Fibroblast of skin of back (primary cell): Measurements from ENCODE around the gene AOPEP.

Source experiments
- DNase-seq: peaks from one replicate; pipeline ENCODE4 v3.0.0-alpha.2; 2013

The AOPEP gene

GRCh38 chr9:95024097-95024671 is 297.7 kb downstream of the AOPEP start:
- DNase-seq = peak; percentile 42

DNA sequence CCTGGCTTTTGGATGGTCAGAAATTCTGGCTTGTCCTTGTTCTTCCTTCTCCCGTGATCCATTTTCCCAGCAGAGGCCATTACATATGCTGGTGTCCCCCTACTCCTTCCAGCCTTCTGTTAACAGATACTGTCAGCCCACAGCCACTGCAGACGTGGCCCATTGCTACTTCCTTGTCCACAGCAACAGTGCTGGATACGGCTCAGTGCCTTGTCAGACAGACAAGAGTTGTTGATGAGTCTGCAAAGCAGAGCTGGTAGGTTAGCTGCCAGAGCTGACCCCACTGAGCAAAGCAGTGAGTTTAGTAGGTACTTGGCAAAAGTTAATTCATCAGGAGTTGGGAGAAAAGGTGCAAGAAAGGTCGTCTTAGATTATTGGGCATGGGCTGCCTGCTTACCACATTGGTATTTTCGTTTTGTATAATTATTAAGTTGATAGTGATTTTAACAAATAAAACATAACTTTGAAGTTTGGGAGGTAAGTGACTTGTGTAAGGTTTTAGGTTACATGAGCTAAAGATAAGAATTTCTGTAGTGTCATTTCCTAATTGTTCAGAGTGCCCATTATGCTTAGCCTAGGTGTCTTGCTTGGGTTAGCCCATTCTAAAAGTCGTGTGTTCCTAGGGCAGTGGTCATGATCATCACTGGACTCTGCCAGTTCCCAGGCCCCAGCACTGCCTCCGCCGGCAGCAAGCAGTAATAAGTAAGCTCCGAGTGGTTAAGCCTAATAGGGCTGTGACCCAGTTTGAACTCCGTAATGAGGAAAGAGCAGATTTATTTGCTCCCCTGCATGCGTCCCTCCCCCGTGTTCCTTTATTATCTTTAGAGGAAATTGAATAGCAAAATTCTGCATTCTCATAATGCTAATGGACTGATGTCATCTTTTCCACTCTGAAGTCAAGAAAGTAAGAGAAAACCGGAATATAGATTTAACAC is 299.0 kb downstream of the AOPEP start:
- peak; percentile 94 for DNase-seq

GRCh38 chr9:95026148-95026524 is 299.6 kb downstream of the AOPEP start:
- no peak for DNase-seq

DNA sequence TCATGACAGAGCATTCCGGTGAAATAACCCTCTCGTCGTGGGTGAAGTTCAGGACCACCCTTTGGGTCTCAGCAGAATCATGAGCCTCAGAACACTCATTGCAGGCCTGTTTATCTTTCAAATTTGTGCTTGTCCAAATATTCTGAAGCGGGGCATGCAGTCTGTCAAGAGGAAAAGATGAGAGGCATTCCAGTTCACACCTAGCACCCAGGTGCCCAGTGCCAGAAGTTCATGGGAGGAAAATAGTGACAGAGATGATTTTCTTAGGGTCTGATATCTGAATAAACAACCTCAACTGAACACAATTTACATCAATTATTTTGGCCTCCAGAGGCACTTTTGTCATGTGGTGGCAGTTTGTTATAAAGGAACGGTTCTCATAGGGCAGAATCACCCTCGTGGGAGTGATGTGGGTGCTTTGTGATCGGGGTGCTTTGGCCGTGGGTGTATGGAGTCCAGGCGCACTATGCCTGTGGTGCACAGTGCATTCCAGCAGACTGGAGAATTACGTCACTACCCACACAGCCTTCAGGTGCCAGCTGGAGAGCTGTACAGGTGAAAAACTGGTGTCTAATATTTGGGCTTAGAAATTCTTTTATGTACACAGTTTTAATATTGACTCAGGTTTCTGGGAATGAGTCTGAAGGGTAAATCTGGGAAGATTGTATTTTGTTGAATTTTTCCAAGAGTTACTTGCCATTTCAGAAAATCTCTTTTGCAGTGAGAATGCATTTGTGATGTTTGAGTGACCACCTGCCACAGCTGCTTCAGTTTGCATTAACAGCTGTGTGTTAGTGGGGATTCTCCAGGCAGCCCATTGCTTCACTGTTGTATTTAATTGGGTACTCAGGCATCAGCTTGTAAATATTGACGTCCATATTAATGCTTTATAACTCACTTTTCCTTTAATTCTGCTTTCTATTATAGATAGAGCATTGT is 301.7 kb downstream of the AOPEP start:
- DNase-seq = no peak

- DNase-seq = no peak
These were observed 302.3 kb downstream of the AOPEP start for GRCh38 chr9:95028853-95029219.

DNA sequence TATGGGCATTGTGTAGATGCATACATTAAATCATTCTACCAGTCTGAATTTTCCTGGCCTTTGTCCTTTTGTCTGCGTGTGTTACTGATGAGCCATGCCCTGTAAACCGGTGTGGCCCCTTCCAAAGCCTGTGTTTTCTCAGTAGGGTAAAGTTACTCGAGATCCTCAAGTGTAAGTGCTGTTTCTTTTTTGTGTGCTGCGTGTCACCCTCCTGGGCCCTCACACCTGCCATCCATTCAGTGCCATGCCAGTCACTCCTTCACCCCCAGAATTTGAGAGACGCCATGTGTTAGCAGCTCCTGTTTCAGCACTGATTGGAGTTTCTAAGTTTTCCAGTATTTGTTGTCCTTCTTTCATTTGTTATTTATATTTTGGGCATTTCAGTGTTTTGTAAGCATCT is 302.8 kb downstream of the AOPEP start:
- no peak for DNase-seq

DNA sequence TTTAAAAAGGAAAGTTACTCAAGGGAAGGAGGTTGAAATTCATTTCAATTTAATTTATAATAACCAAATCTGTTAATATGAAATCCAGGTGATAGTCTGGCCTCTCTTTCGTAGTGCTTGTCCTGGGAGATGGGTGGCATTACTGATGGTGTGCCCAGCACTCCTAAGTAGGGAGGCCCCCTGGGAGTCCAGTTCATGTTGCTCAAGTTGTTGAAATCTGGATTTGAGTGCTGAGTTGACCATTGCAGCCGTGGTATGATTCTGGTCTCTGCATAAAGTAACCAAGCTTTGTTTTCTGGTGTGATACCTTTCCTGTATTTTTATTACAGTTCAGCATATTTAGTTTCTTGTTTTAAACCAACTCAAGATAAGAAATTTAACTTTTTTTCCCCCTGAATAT is 303.2 kb downstream of the AOPEP start:
- no peak for DNase-seq

DNA sequence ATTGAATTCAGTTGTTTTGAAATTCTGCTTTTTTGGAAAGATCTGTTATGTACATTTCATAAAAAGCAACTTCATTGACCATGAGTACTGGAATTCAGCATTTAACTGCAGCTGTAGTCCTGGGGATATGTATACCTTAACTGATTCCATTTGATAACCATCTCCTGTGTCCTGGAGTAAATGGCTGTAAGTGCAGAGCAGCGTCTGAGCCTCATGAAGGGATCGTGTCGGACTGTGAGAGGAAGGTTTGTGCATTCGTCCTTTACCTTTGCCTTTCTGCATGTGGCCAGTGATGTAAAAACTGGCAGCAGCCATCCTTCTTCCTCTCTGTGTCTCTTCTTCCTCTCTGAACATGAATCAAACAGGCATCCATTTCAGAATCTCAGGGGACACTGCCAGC is 303.8 kb downstream of the AOPEP start:
- DNase-seq = no peak

GRCh38 chr9:95030920-95031642 is 304.6 kb downstream of the AOPEP start:
- peak; percentile 39 for DNase-seq

GRCh38 chr9:95031711-95032461 is 305.4 kb downstream of the AOPEP start:
- DNase-seq = no peak

- DNase-seq = no peak
These were observed 306.3 kb downstream of the AOPEP start for GRCh38 chr9:95032580-95033341.

DNA sequence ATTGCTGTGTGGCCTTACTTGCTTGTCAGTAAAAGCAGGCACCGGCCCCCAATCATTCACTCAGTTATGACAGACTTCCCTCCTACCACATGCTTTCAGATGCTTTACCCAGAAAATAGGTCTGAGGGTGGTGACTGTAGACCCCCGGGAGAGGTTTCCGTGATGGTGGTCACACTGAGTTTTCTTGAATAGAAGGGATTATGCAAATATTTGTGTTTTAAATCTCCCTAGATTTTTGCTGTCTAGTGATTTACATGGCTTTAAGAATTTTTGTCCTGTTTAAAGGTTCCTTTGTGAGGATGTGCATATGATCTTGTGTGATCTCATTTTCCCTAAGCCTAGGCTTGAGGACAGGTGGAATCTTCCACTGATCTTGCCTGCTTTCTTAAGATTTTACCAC is 309.3 kb downstream of the AOPEP start:
- no peak for DNase-seq

DNA sequence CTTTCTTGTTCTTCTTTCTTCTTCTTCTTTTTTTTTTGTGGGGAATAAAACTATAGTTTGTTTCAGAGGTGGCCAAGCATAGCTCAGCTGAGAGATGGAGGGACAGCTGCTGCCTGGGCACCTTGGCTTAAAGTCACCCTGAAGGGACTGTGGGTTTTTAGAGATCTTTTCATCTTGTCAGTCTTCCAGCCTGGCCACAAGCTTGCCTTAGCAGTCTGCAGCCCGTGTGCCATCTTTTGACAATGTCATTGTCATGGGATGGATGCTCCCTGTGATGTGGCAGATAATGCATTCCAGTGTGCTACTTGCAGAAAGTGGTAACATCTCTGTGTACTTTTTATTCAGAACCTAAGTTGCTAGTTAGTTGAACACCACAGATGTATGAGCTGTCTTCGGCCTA is 310.2 kb downstream of the AOPEP start:
- DNase-seq = no peak

DNA sequence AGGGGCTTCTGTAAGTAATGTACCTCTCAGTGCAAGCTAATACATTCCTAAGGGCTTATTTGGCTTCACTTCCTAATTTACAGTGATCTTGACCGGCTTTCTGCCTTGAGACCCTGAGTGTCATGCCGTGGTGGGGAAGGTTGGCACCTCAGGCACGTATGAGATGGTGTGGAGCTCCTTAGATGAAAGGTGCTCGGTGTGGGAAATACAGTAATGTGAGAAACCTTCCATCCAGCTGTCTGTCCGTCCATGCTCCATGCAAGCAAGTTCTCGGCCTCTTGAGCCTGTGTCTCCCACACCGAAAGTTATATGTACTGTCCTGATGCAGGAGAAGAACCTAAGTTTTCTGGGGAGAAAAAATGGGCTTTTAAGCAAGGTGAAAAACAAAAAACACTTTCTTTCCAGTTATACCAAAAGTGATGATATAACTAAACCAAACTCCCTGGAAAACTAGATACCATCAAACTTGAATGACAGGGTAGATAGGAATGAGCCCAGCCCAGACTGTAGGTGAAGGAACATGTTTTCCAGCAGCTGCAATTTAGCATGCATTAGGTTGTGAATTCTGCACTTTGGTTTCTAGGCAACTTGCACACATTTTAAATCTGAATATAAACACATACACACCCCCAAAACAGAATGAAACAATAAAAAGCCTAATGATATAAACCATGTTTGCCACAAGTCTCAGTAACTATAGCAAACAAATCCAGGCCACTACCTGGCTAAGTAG is 311.5 kb downstream of the AOPEP start:
- no peak for DNase-seq

GRCh38 chr9:95038666-95039065 is 312.2 kb downstream of the AOPEP start:
- DNase-seq = no peak

- no peak for DNase-seq
These were observed 313.6 kb downstream of the AOPEP start for GRCh38 chr9:95040106-95040505.

DNA sequence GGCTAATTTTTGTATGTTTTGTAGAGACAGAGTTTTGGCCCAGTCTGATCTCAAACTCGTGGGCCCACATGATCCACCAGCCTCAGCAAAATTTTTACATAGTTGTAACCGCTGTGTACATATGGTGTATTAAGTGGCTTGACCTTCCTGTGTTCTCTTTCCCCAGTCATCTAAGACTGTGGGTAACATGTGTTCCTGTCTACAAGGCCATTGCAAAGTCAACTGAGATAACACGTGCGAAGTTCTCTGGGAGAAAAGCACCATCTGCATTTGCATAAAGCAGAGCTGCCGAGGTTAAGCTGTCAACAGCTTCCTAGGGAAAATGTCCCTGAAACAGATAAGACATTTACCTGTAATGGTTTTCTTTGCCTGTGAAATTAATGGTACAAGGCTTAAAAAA is 317.3 kb downstream of the AOPEP start:
- no peak for DNase-seq

DNA sequence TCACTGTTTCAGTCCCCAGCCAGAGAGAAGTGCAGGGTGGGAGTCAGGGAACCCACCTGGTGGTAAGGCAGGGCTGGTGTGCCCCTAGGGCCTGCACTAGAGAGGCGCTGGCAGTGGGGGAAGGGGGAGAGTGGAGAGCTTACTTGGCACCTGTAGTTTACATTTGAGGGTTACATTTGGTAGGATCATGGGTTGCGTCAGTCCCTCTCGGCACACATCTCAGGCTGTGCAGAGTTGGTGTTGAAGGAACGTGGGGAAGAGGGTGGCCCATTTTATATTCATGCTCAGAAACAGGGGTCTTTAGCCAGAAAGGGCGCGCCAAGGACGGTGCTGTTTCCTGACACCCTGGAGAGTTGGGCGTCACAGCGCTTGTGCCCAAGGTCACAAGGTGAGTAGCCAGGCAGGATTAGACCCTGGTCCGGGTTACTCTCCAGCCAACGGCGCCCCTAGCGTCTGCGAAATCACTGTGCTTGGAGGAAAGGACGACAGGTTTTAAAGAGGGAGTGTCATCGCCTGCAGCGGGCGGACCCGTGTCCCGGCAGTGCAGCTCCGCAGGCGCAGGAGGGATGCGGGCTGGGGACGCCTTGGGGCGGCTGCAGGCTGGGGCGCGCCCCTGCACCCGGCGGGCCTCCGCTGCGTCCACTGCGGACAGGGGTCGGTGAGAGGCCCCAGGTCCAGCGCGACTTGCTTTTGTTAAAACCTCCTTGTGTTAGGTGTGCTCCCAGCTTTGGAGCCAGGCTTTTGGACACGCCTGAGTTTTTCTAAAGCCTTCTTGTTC is 318.4 kb downstream of the AOPEP start:
- no peak for DNase-seq

GRCh38 chr9:95045751-95046150 is 319.3 kb downstream of the AOPEP start:
- no peak for DNase-seq
